NT2/D1 (cell line): Measurements from ENCODE around the gene CYFIP1.

Source experiments
- YY1 ChIP-seq: IDR thresholded peaks from 2 replicates; pipeline ENCODE4 v1.6.1; 2011; ENCODE audit not compliant: insufficient read length, insufficient read depth
- ZNF274 ChIP-seq: IDR thresholded peaks from 2 replicates; pipeline ENCODE4 v1.6.1; 2011; ENCODE audit warnings: mild to moderate bottlenecking, low read depth, low read length

- TF ChIP-seq YY1 (no peak), ZNF274 (no peak)
Observed at GRCh38 chr15:22851513-22851912, 128.7 kb downstream of the CYFIP1 start.
